Prostate gland (tissue), 2 donors: ENCODE results near the gene PRKCSH.

Experiments used
- POLR2A ChIP-seq: fragments of 450-650 bp; IDR thresholded peaks from one replicate; pipeline ENCODE4 v1.6.1; 2016; ENCODE audit warnings: antibody characterized with exemption, mild to moderate bottlenecking
- POLR2AphosphoS5 ChIP-seq: sonication (generic); formaldehyde crosslinking; IDR thresholded peaks from one replicate; pipeline ENCODE4 v1.6.1; 2017; ENCODE audit warnings: antibody characterized with exemption
- TF ChIP-seq, protein P1 (sequence below), 4 experiments: fragments of 200-600 bp in 2 of 4; fragments of 450-650 bp in 2 of 4; sonication (generic) in 2 of 4; IDR thresholded peaks; 1 replicate in 3 of 4; 2 replicates in 1 of 4; pipeline ENCODE4 v1.5.1; 2016 to 2019; ENCODE audit warnings: antibody characterized with exemption in 4 of 4, mild to moderate bottlenecking in 2 of 4, moderate library complexity in 2 of 4

DNA sequence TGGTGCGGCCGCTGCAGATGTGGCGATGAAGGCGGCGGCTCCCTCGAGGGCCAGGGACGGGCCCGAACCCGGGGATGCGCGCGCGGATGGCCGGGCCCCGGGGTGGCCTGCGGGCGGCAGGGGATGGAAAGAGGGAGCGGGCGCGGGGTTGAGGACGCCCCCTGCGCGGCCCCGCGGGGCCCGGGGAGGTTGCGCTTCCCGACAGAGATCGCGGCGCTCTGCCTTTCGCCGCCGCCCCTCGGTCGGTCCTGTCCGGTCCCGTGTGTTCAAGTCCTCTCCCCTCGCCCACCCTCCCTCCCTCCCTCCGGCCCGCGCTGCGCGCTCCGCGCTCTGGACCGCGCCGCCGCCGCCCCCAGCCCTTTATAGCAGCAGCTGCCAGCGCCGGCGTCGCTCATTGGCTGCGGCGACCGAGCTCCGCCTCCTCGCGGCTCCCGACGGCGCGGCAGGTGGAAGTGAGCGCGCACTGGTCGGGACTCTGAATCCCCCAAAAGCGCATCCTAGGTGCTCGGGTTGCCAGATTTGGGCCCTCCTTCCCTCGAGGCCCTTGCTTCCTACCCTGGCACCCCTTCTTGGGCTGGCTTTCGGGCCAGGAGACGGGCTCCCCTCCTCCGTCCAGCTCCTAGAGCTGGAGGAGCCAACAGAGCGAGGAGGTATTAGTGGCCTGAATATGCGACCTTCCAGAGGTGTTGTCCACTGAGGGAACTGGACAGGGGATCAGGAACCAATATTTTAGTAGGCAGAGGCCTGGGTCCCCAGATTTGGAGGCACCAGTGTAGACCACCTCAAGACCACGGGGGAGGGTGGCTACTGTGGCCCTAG, 45.5 kb downstream of the PRKCSH start, which contains the start of gene ELAVL3:
- TF ChIP-seq POLR2AphosphoS5 = no peak
- TF ChIP-seq, protein P1, sequence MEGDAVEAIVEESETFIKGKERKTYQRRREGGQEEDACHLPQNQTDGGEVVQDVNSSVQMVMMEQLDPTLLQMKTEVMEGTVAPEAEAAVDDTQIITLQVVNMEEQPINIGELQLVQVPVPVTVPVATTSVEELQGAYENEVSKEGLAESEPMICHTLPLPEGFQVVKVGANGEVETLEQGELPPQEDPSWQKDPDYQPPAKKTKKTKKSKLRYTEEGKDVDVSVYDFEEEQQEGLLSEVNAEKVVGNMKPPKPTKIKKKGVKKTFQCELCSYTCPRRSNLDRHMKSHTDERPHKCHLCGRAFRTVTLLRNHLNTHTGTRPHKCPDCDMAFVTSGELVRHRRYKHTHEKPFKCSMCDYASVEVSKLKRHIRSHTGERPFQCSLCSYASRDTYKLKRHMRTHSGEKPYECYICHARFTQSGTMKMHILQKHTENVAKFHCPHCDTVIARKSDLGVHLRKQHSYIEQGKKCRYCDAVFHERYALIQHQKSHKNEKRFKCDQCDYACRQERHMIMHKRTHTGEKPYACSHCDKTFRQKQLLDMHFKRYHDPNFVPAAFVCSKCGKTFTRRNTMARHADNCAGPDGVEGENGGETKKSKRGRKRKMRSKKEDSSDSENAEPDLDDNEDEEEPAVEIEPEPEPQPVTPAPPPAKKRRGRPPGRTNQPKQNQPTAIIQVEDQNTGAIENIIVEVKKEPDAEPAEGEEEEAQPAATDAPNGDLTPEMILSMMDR (IDR thresholded peaks at IDR 0.05) = peak in 1 of 4 experiments; percentile 13
- TF ChIP-seq POLR2A = no peak
